Measurements from ENCODE around the gene HK2. TPM values are rescaled to one million over a fixed set of nuclear protein-coding genes. Genes with fewer than 3 reads are reported as not detected.

HK2 gene
- total RNA-seq, 6 experiments from 2014 or later: 0.48 to 23.0 (median 0.87) TPM

GRCh38 chr2:74806920-74807319 lies 27.0 kb upstream of the HK2 start:
- Histone ChIP-seq H3K27me3 (no peaks in the 10 kb centered on the region), H3K27ac (no peak overlapping the region), H3K4me1 (no peaks in the 10 kb centered on the region), H3K9me3 (no peaks in the 10 kb centered on the region), H3K36me3 (no peaks in the 10 kb centered on the region), H3K4me3 (no peak overlapping the region)
- ATAC-seq (peak in 3 of 4 donors; percentile 11 to 53 (median 52)), DNase-seq (no peak)
- TF ChIP-seq CTCF (IDR thresholded peaks at IDR 0.05) (no peak), POLR2A (IDR thresholded peaks at IDR 0.05) (no peak)
- intact Hi-C loops (cut with DNase I): no loop called here
- WGBS (ENCODE audit: insufficient coverage, low coverage, low lambda C conversion rate, missing lambda C conversion rate): 52% methylated on average over 3 of the region's 6 CpGs

- no peak overlapping the region for H3K4me3 ChIP-seq
- TF ChIP-seq CTCF (IDR thresholded peaks at IDR 0.05): no peak
- TF ChIP-seq POLR2A (IDR thresholded peaks at IDR 0.05): no peak
- H3K27ac ChIP-seq: no peak overlapping the region
- no peak for ATAC-seq
- 21% methylated on average over 7 of the region's 7 CpGs for WGBS (ENCODE audit: insufficient coverage, low coverage, low lambda C conversion rate, missing lambda C conversion rate)
- H3K4me1 ChIP-seq: no peaks in the 10 kb centered on the region
- H3K27me3 ChIP-seq: no peaks in the 10 kb centered on the region
- no peaks in the 10 kb centered on the region for H3K9me3 ChIP-seq
- no peaks in the 10 kb centered on the region for H3K36me3 ChIP-seq
- no peak for DNase-seq
- intact Hi-C loops (cut with DNase I): no loop called here
Observed at GRCh38 chr2:74812787-74813590, 20.9 kb upstream of the HK2 start.

GRCh38 chr2:74814102-74814501 lies 19.8 kb upstream of the HK2 start:
- ATAC-seq (no peak), DNase-seq (no peak)
- no peaks in the 10 kb centered on the region for H3K9me3 ChIP-seq
- H3K36me3 ChIP-seq: no peaks in the 10 kb centered on the region
- no peak overlapping the region for H3K4me3 ChIP-seq
- 51% methylated on average over 2 of the region's 2 CpGs for WGBS (ENCODE audit: insufficient coverage, low coverage, low lambda C conversion rate, missing lambda C conversion rate)
- H3K27me3 ChIP-seq: no peaks in the 10 kb centered on the region
- no peak overlapping the region for H3K27ac ChIP-seq
- intact Hi-C loops (cut with DNase I): no loop called here
- TF ChIP-seq CTCF (IDR thresholded peaks at IDR 0.05): no peak
- no peak for TF ChIP-seq POLR2A (IDR thresholded peaks at IDR 0.05)
- H3K4me1 ChIP-seq: no peaks in the 10 kb centered on the region

- H3K27me3 ChIP-seq: no peaks in the 10 kb centered on the region
- no peaks in the 10 kb centered on the region for H3K36me3 ChIP-seq
- TF ChIP-seq CTCF (IDR thresholded peaks at IDR 0.05) (no peak), POLR2A (IDR thresholded peaks at IDR 0.05) (no peak)
- H3K4me3 ChIP-seq: no peak overlapping the region
- ATAC-seq (peak in 2 of 4 donors; percentile 20 to 23), DNase-seq (no peak)
- intact Hi-C loops (cut with DNase I): no loop called here
- WGBS (ENCODE audit: insufficient coverage, low coverage, low lambda C conversion rate, missing lambda C conversion rate): 83% methylated on average over 1 of the region's 1 CpG
- H3K4me1 ChIP-seq: no peaks in the 10 kb centered on the region
- no peaks in the 10 kb centered on the region for H3K9me3 ChIP-seq
- H3K27ac ChIP-seq: no peak overlapping the region
Observed at GRCh38 chr2:74815941-74816340, 18.0 kb upstream of the HK2 start.

Data from right lobe of liver (tissue), 6 donors.